Liver (tissue), 9 donors: Measurements from ENCODE around the gene ARID4A. TPM values are rescaled to one million over a fixed set of nuclear protein-coding genes. Genes with fewer than 3 reads are reported as not detected.

Experiments used
- DNase-seq: peaks from one replicate; pipeline ENCODE4 v3.0.0-alpha.2; 2017; ENCODE audit warnings: low spot score
- H3K27ac ChIP-seq, 2 donors: one replicate each; pipeline ENCODE4 v1.7.0; 2013; ENCODE audit warnings: inconsistent platforms in 2 of 2, low read length in 2 of 2, control low read depth in 1 of 2, low read depth in 1 of 2, mild to moderate bottlenecking in 1 of 2
- H3K27me3 ChIP-seq, 4 donors: one replicate each; pipeline versions ENCODE4 v1.6.1 to v1.7.0; 2013; ENCODE audit warnings: low read length in 3 of 4, inconsistent platforms in 1 of 4, mild to moderate bottlenecking in 1 of 4, moderate library complexity in 1 of 4; ENCODE audit not compliant: control insufficient read depth in 4 of 4, insufficient read depth in 4 of 4
- H3K36me3 ChIP-seq, 4 donors: one replicate each; pipeline versions ENCODE4 v1.6.1 to v1.7.0; 2013; ENCODE audit warnings: low read length in 3 of 4, mild to moderate bottlenecking in 3 of 4, low read depth in 1 of 4, moderate library complexity in 1 of 4; ENCODE audit not compliant: control insufficient read depth in 4 of 4, insufficient read depth in 3 of 4
- H3K4me1 ChIP-seq, 4 donors: one replicate each; pipeline versions ENCODE4 v1.6.1 to v1.7.0; 2013; ENCODE audit warnings: low read length in 3 of 4, mild to moderate bottlenecking in 3 of 4, moderate library complexity in 1 of 4; ENCODE audit not compliant: control insufficient read depth in 4 of 4, insufficient read depth in 4 of 4
- H3K4me3 ChIP-seq, 3 donors: one replicate each; pipeline versions ENCODE4 v1.6.1 to v1.7.0; 2013; ENCODE audit warnings: low read length in 3 of 3, control low read depth in 1 of 3, low read depth in 1 of 3, mild to moderate bottlenecking in 1 of 3
- H3K9ac ChIP-seq, 2 donors: one replicate each; pipeline ENCODE4 v1.7.0; 2013; ENCODE audit warnings: low read length in 2 of 2, mild to moderate bottlenecking in 2 of 2, moderate library complexity in 2 of 2, control low read depth in 1 of 2, low read depth in 1 of 2
- H3K9me3 ChIP-seq, 4 donors: one replicate each; pipeline versions ENCODE4 v1.6.1 to v1.7.0; 2013; ENCODE audit warnings: low read length in 3 of 4; ENCODE audit not compliant: control insufficient read depth in 4 of 4
- EGR1 ChIP-seq, 2 donors: IDR thresholded peaks; 2 replicates each; pipeline ENCODE4 v1.6.1; 2016 to 2018; ENCODE audit warnings: antibody characterized with exemption in 2 of 2, low read depth in 2 of 2
- FOXA2 ChIP-seq: IDR thresholded peaks from 2 replicates; pipeline ENCODE4 v1.6.1; 2016; ENCODE audit warnings: antibody characterized with exemption
- HNF4A ChIP-seq, 2 donors: conservative IDR thresholded peaks; 2 replicates each; pipeline ENCODE4 v1.6.1; 2016; ENCODE audit warnings: antibody characterized with exemption in 2 of 2, mild to moderate bottlenecking in 2 of 2
- HNF4G ChIP-seq: IDR thresholded peaks from 2 replicates; pipeline ENCODE4 v1.6.1; 2016; ENCODE audit warnings: antibody characterized with exemption
- RAD21 ChIP-seq, 2 donors: IDR thresholded peaks; 2 replicates each; pipeline ENCODE4 v1.6.1; 2016; ENCODE audit warnings: antibody characterized with exemption in 2 of 2, mild to moderate bottlenecking in 2 of 2
- RXRA ChIP-seq, 2 donors: IDR thresholded peaks; 2 replicates each; pipeline ENCODE4 v1.6.1; 2017 to 2018; ENCODE audit warnings: antibody characterized with exemption in 2 of 2, mild to moderate bottlenecking in 1 of 2
- SP1 ChIP-seq: IDR thresholded peaks from 2 replicates; pipeline ENCODE4 v1.6.1; 2018; ENCODE audit warnings: antibody characterized with exemption, mild to moderate bottlenecking
- TAF1 ChIP-seq: conservative IDR thresholded peaks from 2 replicates; pipeline ENCODE4 v1.6.1; 2016; ENCODE audit warnings: antibody characterized with exemption, mild to moderate bottlenecking
- WGBS: extraction: QIAGEN DNeasy Blood & Tissue Kit; methylation state at CpG from one replicate; pipeline ENCODE4 v1.1.7; 2013; 5-methylcytosine and 5-hydroxymethylcytosine counted together
- polyA plus RNA-seq, 2 donors: library from polyadenylated mRNA; stranded (reverse) in 1 of 2; unstranded in 1 of 2; fragments of 200-250 nt in 1 of 2; fragments of >200 nt in 1 of 2; fragmentation: Nextera tagmentation in 1 of 2; extraction: Ambion mirVana in 1 of 2; gene quantifications; one replicate each; pipeline versions ENCODE4 v1.2.1 to v1.2.3, GENCODE V29; 2013 to 2015
- total RNA-seq, 2 donors: library from RNA; depleted of rRNA; stranded (reverse); fragments of >200 nt; gene quantifications; one replicate each; pipeline ENCODE4 v1.2.3, GENCODE V29; 2014
- TF ChIP-seq, protein P1 (sequence below): IDR thresholded peaks from 2 replicates; pipeline ENCODE4 v1.6.1; 2016; ENCODE audit warnings: antibody characterized with exemption, mild to moderate bottlenecking
- TF ChIP-seq, protein P2 (sequence below): IDR thresholded peaks from 2 replicates; pipeline ENCODE4 v1.6.1; 2016; ENCODE audit warnings: antibody characterized with exemption
- TF ChIP-seq, protein P3 (sequence below): IDR thresholded peaks from 2 replicates; pipeline ENCODE4 v1.6.1; 2016; ENCODE audit warnings: antibody characterized with exemption
- donor health status: healthy.
- donor health status: healthy.
- donor health status: healthy.
- donor health status: healthy.
- donor health status: healthy.

ARID4A gene
- total and polyA plus RNA-seq, 4 donors = 3.8 to 26.9 (median 12.0) TPM

DNA sequence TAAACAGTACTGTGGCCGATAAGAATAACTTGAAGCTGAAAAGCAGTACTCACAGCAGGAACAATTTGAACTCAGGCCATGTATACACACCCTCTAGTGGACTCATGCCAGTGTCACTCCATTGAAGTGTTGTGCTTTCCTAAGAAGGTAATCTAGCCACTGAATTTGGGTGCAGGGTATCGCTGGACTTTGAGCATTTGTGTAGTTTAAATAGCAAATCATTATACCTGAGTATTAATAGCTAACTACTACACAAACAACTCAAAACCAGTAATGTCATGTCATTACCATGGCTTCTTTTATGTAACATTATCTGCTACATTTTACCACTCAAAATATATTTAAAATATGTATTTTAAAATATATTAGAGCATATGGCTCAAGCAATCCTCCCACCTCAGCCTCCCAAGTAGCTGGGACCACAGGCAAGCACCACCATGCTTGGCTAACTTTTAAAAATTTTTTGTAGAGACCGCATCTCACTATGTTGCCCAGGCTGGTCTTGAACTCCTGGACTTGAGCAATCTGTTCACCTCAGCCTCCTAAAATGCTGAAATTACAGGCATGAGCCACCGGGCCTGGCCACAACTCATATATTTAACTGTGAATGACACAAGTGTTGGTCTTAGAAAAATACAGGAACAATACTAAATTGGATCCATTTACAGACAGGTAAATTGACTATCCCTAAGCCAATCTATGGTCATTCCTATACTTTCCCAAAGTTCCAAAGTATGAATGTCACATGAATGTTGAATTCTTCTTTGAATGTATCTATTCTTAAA lies 25.6 kb upstream of the ARID4A start (continued):
- TF ChIP-seq, protein P1, sequence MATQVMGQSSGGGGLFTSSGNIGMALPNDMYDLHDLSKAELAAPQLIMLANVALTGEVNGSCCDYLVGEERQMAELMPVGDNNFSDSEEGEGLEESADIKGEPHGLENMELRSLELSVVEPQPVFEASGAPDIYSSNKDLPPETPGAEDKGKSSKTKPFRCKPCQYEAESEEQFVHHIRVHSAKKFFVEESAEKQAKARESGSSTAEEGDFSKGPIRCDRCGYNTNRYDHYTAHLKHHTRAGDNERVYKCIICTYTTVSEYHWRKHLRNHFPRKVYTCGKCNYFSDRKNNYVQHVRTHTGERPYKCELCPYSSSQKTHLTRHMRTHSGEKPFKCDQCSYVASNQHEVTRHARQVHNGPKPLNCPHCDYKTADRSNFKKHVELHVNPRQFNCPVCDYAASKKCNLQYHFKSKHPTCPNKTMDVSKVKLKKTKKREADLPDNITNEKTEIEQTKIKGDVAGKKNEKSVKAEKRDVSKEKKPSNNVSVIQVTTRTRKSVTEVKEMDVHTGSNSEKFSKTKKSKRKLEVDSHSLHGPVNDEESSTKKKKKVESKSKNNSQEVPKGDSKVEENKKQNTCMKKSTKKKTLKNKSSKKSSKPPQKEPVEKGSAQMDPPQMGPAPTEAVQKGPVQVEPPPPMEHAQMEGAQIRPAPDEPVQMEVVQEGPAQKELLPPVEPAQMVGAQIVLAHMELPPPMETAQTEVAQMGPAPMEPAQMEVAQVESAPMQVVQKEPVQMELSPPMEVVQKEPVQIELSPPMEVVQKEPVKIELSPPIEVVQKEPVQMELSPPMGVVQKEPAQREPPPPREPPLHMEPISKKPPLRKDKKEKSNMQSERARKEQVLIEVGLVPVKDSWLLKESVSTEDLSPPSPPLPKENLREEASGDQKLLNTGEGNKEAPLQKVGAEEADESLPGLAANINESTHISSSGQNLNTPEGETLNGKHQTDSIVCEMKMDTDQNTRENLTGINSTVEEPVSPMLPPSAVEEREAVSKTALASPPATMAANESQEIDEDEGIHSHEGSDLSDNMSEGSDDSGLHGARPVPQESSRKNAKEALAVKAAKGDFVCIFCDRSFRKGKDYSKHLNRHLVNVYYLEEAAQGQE = peak; percentile 89
- TF ChIP-seq EGR1 (IDR thresholded peaks at IDR 0.05; ENCODE audit: low read depth in 2 of 2) (peak; percentile 27 to 54), TAF1 (no peak), RAD21 (IDR thresholded peaks at IDR 0.05) (peak; percentile 71 to 79), SP1 (peak; percentile 99)

DNA sequence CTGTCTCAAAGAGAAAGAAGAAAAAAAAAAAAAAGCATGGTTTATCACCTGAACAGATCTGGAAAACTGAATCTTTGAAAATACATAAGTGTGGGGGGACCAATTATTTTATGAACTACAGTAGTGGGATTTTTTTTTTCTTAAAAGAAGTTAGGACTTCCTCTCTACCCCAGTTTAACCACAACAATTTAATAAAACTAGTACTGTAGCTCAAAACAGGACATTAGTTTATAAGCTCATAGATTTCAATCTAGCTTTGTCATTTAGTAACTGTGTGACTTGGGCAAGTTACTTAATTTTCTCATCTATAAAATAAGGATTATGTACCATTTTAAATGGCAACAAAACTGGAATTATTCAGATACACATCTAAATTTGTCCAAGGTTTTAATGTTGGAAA lies 23.5 kb upstream of the ARID4A start:
- H3K27ac ChIP-seq = peak overlapping the region; percentile 8 to 38
- H3K36me3 ChIP-seq = peaks cover 5 to 21% (median 14%) of the 10 kb centered on the region in 4 donors
- TF ChIP-seq, protein P2, sequence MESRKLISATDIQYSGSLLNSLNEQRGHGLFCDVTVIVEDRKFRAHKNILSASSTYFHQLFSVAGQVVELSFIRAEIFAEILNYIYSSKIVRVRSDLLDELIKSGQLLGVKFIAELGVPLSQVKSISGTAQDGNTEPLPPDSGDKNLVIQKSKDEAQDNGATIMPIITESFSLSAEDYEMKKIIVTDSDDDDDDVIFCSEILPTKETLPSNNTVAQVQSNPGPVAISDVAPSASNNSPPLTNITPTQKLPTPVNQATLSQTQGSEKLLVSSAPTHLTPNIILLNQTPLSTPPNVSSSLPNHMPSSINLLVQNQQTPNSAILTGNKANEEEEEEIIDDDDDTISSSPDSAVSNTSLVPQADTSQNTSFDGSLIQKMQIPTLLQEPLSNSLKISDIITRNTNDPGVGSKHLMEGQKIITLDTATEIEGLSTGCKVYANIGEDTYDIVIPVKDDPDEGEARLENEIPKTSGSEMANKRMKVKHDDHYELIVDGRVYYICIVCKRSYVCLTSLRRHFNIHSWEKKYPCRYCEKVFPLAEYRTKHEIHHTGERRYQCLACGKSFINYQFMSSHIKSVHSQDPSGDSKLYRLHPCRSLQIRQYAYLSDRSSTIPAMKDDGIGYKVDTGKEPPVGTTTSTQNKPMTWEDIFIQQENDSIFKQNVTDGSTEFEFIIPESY = no peak
- no peak for TF ChIP-seq HNF4G
- no peak overlapping the region for H3K4me3 ChIP-seq
- no peak for DNase-seq
- peaks cover 8 to 48% (median 26%) of the 10 kb centered on the region in 4 donors for H3K4me1 ChIP-seq
- no peaks in the 10 kb centered on the region for H3K27me3 ChIP-seq
- H3K9me3 ChIP-seq = no peaks in the 10 kb centered on the region
- no peak overlapping the region for H3K9ac ChIP-seq

DNA sequence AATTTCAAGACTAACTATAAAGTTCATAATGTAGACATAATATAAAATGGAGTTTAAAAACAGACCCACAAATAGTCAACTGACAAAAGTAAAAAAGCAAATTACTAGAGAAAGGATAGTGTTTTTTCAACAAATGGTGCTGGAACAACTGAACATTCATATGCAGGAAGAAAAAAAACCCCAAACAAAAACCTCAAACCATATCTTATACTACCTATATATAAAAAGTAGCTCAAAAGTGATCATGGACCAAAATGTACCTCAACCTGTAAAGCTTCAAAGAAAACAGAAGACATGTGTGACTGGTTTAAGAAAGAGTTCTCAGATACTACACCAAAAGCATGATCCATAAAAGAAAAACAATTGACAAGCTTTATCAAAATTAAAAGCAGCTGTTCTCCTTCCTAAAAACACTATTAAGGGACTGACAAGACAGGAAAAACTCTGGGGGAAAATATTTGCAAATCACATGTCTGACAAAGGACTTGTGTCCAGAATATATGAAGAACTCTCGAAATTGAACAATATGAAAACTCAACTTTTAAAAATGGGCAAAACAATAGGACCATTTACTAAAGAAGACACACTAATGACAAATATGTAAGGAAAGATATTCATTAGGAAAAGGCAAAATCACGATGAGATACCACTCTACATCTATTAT lies 22.7 kb upstream of the ARID4A start:
- peak overlapping the region in 1 of 2 donors; percentile 8 for H3K27ac ChIP-seq
- peaks cover 8 to 42% (median 25%) of the 10 kb centered on the region in 4 donors for H3K4me1 ChIP-seq
- peak overlapping the region in 1 of 2 donors; percentile 20 for H3K9ac ChIP-seq
- no peak overlapping the region for H3K4me3 ChIP-seq
- H3K36me3 ChIP-seq = peaks cover 0 to 16% (median 11%) of the 10 kb centered on the region in 4 donors
- 88% methylated on average over 2 of the region's 2 CpGs for WGBS
- TF ChIP-seq FOXA2 (no peak), HNF4A (conservative IDR thresholded peaks at IDR 0.05) (no peak), SP1 (no peak), EGR1 (IDR thresholded peaks at IDR 0.05; ENCODE audit: low read depth in 2 of 2) (no peak), RXRA (IDR thresholded peaks at IDR 0.05) (no peak), TAF1 (no peak)
- TF ChIP-seq, protein P3, sequence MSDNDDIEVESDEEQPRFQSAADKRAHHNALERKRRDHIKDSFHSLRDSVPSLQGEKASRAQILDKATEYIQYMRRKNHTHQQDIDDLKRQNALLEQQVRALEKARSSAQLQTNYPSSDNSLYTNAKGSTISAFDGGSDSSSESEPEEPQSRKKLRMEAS = no peak
- no peaks in the 10 kb centered on the region for H3K9me3 ChIP-seq
- no peaks in the 10 kb centered on the region for H3K27me3 ChIP-seq
- no peak for DNase-seq
